K562 (cell line): ENCODE data around the gene POLR1C. TPM values are rescaled to one million over a fixed set of nuclear protein-coding genes. Genes with fewer than 3 reads are reported as not detected.

Experiments
- BDP1 ChIP-seq: IDR thresholded peaks from 3 replicates; pipeline ENCODE4 v1.6.1; 2011; ENCODE audit not compliant: insufficient read length, insufficient read depth
- HNRNPL ChIP-seq: fragments of 200-400 bp; formaldehyde crosslinking; IDR thresholded peaks from 2 replicates; pipeline ENCODE4 v1.6.1; 2017; ENCODE audit warnings: low read depth, mild to moderate bottlenecking, low read length
- LARP7 ChIP-seq: fragments of 450-650 bp; IDR thresholded peaks from 2 replicates; pipeline ENCODE4 v1.6.1; 2016
- MYBL2 ChIP-seq, 2 experiments: fragments of 450-650 bp in 1 of 2; sonication (generic) in 1 of 2; formaldehyde crosslinking in 1 of 2; IDR thresholded peaks; 2 replicates each; pipeline versions ENCODE4 v1.6.1 to v1.8.1; 2017 to 2022; ENCODE audit warnings: borderline replicate concordance in 1 of 2, inconsistent platforms in 1 of 2, low read depth in 1 of 2, mild to moderate bottlenecking in 1 of 2, missing genetic modification reagents in 1 of 2, moderate library complexity in 1 of 2
- TOE1 ChIP-seq, 2 experiments: fragments of 450-650 bp in 1 of 2; sonication (generic) in 1 of 2; formaldehyde crosslinking in 1 of 2; IDR thresholded peaks; 2 replicates each; pipeline versions ENCODE4 v1.7.1 to v1.8.0; 2016 to 2022; ENCODE audit warnings: borderline replicate concordance in 2 of 2, mild to moderate bottlenecking in 2 of 2, antibody characterized with exemption in 1 of 2, inconsistent platforms in 1 of 2, low read depth in 1 of 2, missing genetic modification reagents in 1 of 2, moderate library complexity in 1 of 2
- polyA plus RNA-seq, 8 experiments: library from polyadenylated mRNA; depleted of rRNA in 4 of 8; stranded (reverse) in 5 of 8; unstranded in 3 of 8; fragments of >200 nt; fragmentation: Nextera tagmentation in 2 of 8; fragmentation: Illumina TruSeq in 1 of 8; extraction: Ambion mirVana in 2 of 8; extraction: Trizol in 1 of 8; gene quantifications; 2 replicates each; pipeline versions ENCODE4 v1.2.1 to v1.2.3, GENCODE V29; 2011 to 2014; ENCODE audit warnings: inconsistent platforms in 1 of 8, missing spikeins in 1 of 8
- total RNA-seq, 7 experiments: library from RNA; depleted of rRNA in 6 of 7; stranded (reverse); fragments of >200 nt in 6 of 7; fragmentation: Illumina TruSeq in 2 of 7; extraction: Trizol in 2 of 7; gene quantifications; 2 replicates each; pipeline versions ENCODE4 v1.2.1 to v1.2.3, GENCODE V29; 2011 to 2021; ENCODE audit warnings: low replicate concordance in 1 of 7
- TF ChIP-seq, protein P1 (sequence below): sonication (generic); formaldehyde crosslinking; IDR thresholded peaks from 2 replicates; pipeline ENCODE4 v1.8.1; 2023; ENCODE audit warnings: mild to moderate bottlenecking, missing genetic modification reagents
- TF ChIP-seq, protein P2 (sequence below): sonication (generic); formaldehyde crosslinking; IDR thresholded peaks from 2 replicates; pipeline ENCODE4 v1.8.0; 2023; ENCODE audit warnings: mild to moderate bottlenecking, missing genetic modification reagents
- TF ChIP-seq, protein P3 (sequence below): fragments of 450-650 bp; IDR thresholded peaks from one replicate; pipeline ENCODE4 v1.6.1; 2018; ENCODE audit warnings: mild to moderate bottlenecking, moderate library complexity; ENCODE audit not compliant: partially characterized antibody

Gene POLR1C
- total and polyA plus RNA-seq, 9 of the 15 experiments (the other 6 are each of a cell fraction or from before 2014, with no cell fraction given), result 83.5 to 429 (median 120) TPM

GRCh38 chr6:43467752-43468151 is 49.1 kb upstream of the POLR1C start (continued):
- TF ChIP-seq BDP1 (no peak), TOE1 (IDR thresholded peaks at IDR 0.05; ENCODE audit: borderline replicate concordance) (no peak), TOE1 (CRISPR knock-in tag; IDR thresholded peaks at IDR 0.05; ENCODE audit: borderline replicate concordance, low read depth) (no peak), HNRNPL (no peak), LARP7 (no peak), MYBL2 (IDR thresholded peaks at IDR 0.05; ENCODE audit: low read depth) (no peak), MYBL2 (CRISPR knock-in tag; IDR thresholded peaks at IDR 0.05; ENCODE audit: borderline replicate concordance) (no peak)
- TF ChIP-seq, protein P1, sequence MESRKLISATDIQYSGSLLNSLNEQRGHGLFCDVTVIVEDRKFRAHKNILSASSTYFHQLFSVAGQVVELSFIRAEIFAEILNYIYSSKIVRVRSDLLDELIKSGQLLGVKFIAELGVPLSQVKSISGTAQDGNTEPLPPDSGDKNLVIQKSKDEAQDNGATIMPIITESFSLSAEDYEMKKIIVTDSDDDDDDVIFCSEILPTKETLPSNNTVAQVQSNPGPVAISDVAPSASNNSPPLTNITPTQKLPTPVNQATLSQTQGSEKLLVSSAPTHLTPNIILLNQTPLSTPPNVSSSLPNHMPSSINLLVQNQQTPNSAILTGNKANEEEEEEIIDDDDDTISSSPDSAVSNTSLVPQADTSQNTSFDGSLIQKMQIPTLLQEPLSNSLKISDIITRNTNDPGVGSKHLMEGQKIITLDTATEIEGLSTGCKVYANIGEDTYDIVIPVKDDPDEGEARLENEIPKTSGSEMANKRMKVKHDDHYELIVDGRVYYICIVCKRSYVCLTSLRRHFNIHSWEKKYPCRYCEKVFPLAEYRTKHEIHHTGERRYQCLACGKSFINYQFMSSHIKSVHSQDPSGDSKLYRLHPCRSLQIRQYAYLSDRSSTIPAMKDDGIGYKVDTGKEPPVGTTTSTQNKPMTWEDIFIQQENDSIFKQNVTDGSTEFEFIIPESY (CRISPR knock-in tag), result no peak
- TF ChIP-seq, protein P2, sequence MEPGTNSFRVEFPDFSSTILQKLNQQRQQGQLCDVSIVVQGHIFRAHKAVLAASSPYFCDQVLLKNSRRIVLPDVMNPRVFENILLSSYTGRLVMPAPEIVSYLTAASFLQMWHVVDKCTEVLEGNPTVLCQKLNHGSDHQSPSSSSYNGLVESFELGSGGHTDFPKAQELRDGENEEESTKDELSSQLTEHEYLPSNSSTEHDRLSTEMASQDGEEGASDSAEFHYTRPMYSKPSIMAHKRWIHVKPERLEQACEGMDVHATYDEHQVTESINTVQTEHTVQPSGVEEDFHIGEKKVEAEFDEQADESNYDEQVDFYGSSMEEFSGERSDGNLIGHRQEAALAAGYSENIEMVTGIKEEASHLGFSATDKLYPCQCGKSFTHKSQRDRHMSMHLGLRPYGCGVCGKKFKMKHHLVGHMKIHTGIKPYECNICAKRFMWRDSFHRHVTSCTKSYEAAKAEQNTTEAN (CRISPR knock-in tag), result no peak
- TF ChIP-seq, protein P3, sequence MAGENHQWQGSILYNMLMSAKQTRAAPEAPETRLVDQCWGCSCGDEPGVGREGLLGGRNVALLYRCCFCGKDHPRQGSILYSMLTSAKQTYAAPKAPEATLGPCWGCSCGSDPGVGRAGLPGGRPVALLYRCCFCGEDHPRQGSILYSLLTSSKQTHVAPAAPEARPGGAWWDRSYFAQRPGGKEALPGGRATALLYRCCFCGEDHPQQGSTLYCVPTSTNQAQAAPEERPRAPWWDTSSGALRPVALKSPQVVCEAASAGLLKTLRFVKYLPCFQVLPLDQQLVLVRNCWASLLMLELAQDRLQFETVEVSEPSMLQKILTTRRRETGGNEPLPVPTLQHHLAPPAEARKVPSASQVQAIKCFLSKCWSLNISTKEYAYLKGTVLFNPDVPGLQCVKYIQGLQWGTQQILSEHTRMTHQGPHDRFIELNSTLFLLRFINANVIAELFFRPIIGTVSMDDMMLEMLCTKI, result no peak
- TF ChIP-seq, all 486 proteins: peak for 0
